ENCODE measurements around the gene ACAD11.

GRCh38 chr3:132635052-132635451 lies 24.6 kb downstream of the ACAD11 start:
- TF ChIP-seq EZH2 (IDR thresholded peaks at IDR 0.05; ENCODE audit: insufficient read depth, poor library complexity, severe bottlenecking) (no peak), EZH2phosphoT487 (IDR thresholded peaks at IDR 0.05; ENCODE audit: insufficient read depth, low read depth) (no peak)
